ENCODE results near the gene PLXDC1. TPM values are rescaled to one million over a fixed set of nuclear protein-coding genes. Genes with fewer than 3 reads are reported as not detected.
"Not testable (repeated sequence)": the region's sequence is repeated elsewhere in the genome, so short reads cannot be mapped to it uniquely, and the experiment has no call there.

Gene PLXDC1
- total RNA-seq, 1 donor from 2014 or later, result 36.4 TPM

- DNase-seq (ENCODE audit: low spot score) (no peak), ATAC-seq (no peak)
Measured at GRCh38 chr17:39045948-39046679, 105.3 kb downstream of the PLXDC1 start.

GRCh38 chr17:39036009-39036408 lies 115.4 kb downstream of the PLXDC1 start:
- no peak for ATAC-seq
- intact Hi-C loops (cut with DNase I), result no loop called here
- no peak for DNase-seq (ENCODE audit: low spot score)

More at GRCh38 chr17:39045948-39046679, 105.3 kb downstream of the PLXDC1 start:
- intact Hi-C loops (cut with DNase I), result no loop called here

- DNase-seq (ENCODE audit: low spot score); ATAC-seq; intact Hi-C loops (cut with DNase I): not testable (repeated sequence)
Measured at GRCh38 chr17:39035578-39035977, 115.9 kb downstream of the PLXDC1 start.

GRCh38 chr17:39028690-39029089 lies 122.7 kb downstream of the PLXDC1 start:
- ATAC-seq (no peak), DNase-seq (ENCODE audit: low spot score) (no peak)
- intact Hi-C loops (cut with DNase I), result no loop called here

- ATAC-seq (peak; percentile 64), DNase-seq (ENCODE audit: low spot score) (no peak)
- intact Hi-C loops (cut with DNase I), result no loop called here
Measured at GRCh38 chr17:39027455-39028035, 123.9 kb downstream of the PLXDC1 start.

GRCh38 chr17:39026980-39027451 lies 124.4 kb downstream of the PLXDC1 start:
- peak; percentile 92 for ATAC-seq
- DNase-seq (ENCODE audit: low spot score), result peak; percentile 81
- intact Hi-C loops (cut with DNase I), result no loop called here

- DNase-seq (ENCODE audit: low spot score); ATAC-seq; intact Hi-C loops (cut with DNase I): not testable (repeated sequence)
Measured at GRCh38 chr17:39026346-39026745, 125.1 kb downstream of the PLXDC1 start.

GRCh38 chr17:39022924-39023323 lies 128.5 kb downstream of the PLXDC1 start:
- ATAC-seq, result no peak
- intact Hi-C loops (cut with DNase I), result no loop called here
- DNase-seq (ENCODE audit: low spot score), result no peak

- DNase-seq (ENCODE audit: low spot score); intact Hi-C loops (cut with DNase I); ATAC-seq: not testable (repeated sequence)
Measured at GRCh38 chr17:39020037-39020436, 131.4 kb downstream of the PLXDC1 start.

- DNase-seq (ENCODE audit: low spot score) (no peak), ATAC-seq (no peak)
- intact Hi-C loops (cut with DNase I), result no loop called here
Measured at GRCh38 chr17:39018267-39019134, 132.9 kb downstream of the PLXDC1 start.

GRCh38 chr17:39016193-39017153 lies 135.0 kb downstream of the PLXDC1 start:
- ATAC-seq (peak; percentile 23), DNase-seq (ENCODE audit: low spot score) (no peak)
- intact Hi-C loops (cut with DNase I), result no loop called here

- DNase-seq (ENCODE audit: low spot score) (no peak), ATAC-seq (no peak)
- intact Hi-C loops (cut with DNase I), result no loop called here
Measured at GRCh38 chr17:39015546-39015935, 135.9 kb downstream of the PLXDC1 start.

- peak; percentile 21 for ATAC-seq
- DNase-seq (ENCODE audit: low spot score), result no peak
Measured at GRCh38 chr17:39014795-39015545, 136.5 kb downstream of the PLXDC1 start.

GRCh38 chr17:39014044-39014794 lies 137.2 kb downstream of the PLXDC1 start:
- DNase-seq (ENCODE audit: low spot score) (no peak), ATAC-seq (peak; percentile 49)
- intact Hi-C loops (cut with DNase I), result no loop called here

More at GRCh38 chr17:39014795-39015545, 136.5 kb downstream of the PLXDC1 start:
- intact Hi-C loops (cut with DNase I), result no loop called here
